ENCODE results near the gene ZBTB25.

- TF ChIP-seq GATA2 (IDR thresholded peaks at IDR 0.05; ENCODE audit: low read depth, low read length) (no peak), GATA3 (IDR thresholded peaks at IDR 0.05; ENCODE audit: low read depth, low read length) (no peak)
Observed at GRCh38 chr14:64474698-64475097, 28.9 kb downstream of the ZBTB25 start.
